ENCODE results near the gene ZNF688. TPM values are rescaled to one million over a fixed set of nuclear protein-coding genes. Genes with fewer than 3 reads are reported as not detected.
A peak's percentile ranks its signal among the peaks of the same experiment; 100 is the strongest.

The ZNF688 gene
- total and polyA plus RNA-seq, 2 of the 13 experiments (the other 11 are each of a cell fraction or from before 2014, with no cell fraction given): 2.4 to 5.4 TPM

GRCh38 chr16:30619202-30619601 is 47.7 kb upstream of the ZNF688 start:
- no peaks in the 10 kb centered on the region for H3K36me3 ChIP-seq (replicated peaks in 1 of 2; ENCODE audit: control insufficient read depth in 1 of 2, insufficient read depth in 2 of 2, low read length in 2 of 2)
- ATAC-seq (no peak), FAIRE-seq (no peak), DNase-seq (ENCODE audit: low spot score) (no peak)
- H2AFZ ChIP-seq (ENCODE audit: low read length): no peak overlapping the region
- intact Hi-C loops (cut with micrococcal nuclease; ENCODE audit: unreplicated experiment): loop anchor here (5.0 kb wide), 1 partner anchor 77 kb away; no protein-coding TSS in a partner anchor
- H4K20me1 ChIP-seq (ENCODE audit: insufficient read depth, low read length): no peaks in the 10 kb centered on the region
- in situ Hi-C loops (cut with HindIII; ENCODE audit: extremely low pct_ligation_motif_present, low pct_unique_long_range_greater_than_20kb): loop anchor here (10.0 kb wide), 1 partner anchor 264 kb away; the partner anchor contains the start of gene CD2BP2
- BruUV-seq (replicated peaks): no TSS peak
- peak; percentile 62 for TF ChIP-seq CEBPG (CRISPR knock-in tag; IDR thresholded peaks at IDR 0.05)
- no peak for TF ChIP-seq SOX5 (CRISPR knock-in tag; IDR thresholded peaks at IDR 0.05; ENCODE audit: borderline replicate concordance)
- peak; percentile 91 for TF ChIP-seq CEBPB (IDR thresholded peaks at IDR 0.05; ENCODE audit: borderline replicate concordance, low read depth, low read length)
- TF ChIP-seq ZNF800 (CRISPR knock-in tag; IDR thresholded peaks at IDR 0.05): no peak
- 0 out of 2 replicates have a peak overlapping the region, but pooled peaks have one; percentile 2 for H3K4me2 ChIP-seq (ENCODE audit: low read depth, low read length)
- H3K4me3 ChIP-seq (replicated peaks in 1 of 3; ENCODE audit: insufficient read depth in 1 of 3, low read depth in 2 of 3, low read length in 3 of 3): no peak overlapping the region
- no peak overlapping the region for H3K27ac ChIP-seq (ENCODE audit: extremely low read length, insufficient read depth, low read length)
- ChIA-PET POLR2A (interaction anchor here (1.1 to 6.5 kb wide), 4 partner anchors 10 to 212 kb away, joined by 3 to 46 read pairs (median 4); partner anchors contain the start of genes DCTPP1, ZNF689 and ZNF771), CTCF (ENCODE audit: low intra/inter-chr PET ratio, low total read pairs) (interaction anchor here (1.1 kb wide), 1 partner anchor 10 kb away, joined by 4 read pairs; no protein-coding TSS in a partner anchor)
- H3K79me2 ChIP-seq (ENCODE audit: insufficient read depth, low read length): no peaks in the 10 kb centered on the region
- H3K9ac ChIP-seq (ENCODE audit: insufficient read depth, low read depth, low read length): no peak overlapping the region
- H3K9me3 ChIP-seq (ENCODE audit: low read length): no peaks in the 10 kb centered on the region
- peaks cover 86% of the 10 kb centered on the region for H3K4me1 ChIP-seq (ENCODE audit: insufficient read depth, low read length)
- 47% methylated on average over 4 of the region's 4 CpGs for WGBS (ENCODE audit: low lambda C conversion rate)
- H3K27me3 ChIP-seq (ENCODE audit: control insufficient read depth in 1 of 2, insufficient read depth in 2 of 2, low read length in 2 of 2): peaks cover 0 to 19% of the 10 kb centered on the region in 2 experiments; a peak in 3 of 5 replicates

Measured in HepG2 (cell line).